HG03064 (cell line): ENCODE data around the gene DDX46.

Source experiments
- ATAC-seq: cut with Tn5 transposase; IDR thresholded peaks from one replicate; pipeline ENCODE4 v1.9.1; 2021; ENCODE audit warnings: low read depth; ENCODE audit not compliant: unreplicated experiment

The DDX46 gene

DNA sequence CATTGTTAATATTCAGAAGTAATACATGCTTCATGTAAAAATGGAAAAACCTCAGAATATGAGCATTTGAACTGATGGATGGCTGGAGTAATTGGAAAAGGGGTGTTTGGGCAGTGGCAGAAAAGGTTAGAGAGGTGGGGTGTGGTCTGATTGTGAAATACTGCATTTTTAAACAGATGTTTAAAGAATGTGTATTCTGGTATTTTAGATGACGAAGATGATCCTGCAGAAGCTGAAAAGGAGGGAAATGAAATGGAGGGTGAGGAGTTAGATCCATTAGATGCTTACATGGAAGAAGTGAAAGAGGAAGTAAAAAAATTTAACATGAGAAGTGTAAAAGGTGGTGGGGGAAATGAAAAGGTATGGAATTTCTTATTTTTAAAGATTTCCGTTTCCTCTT, 18.8 kb downstream of the DDX46 start:
- ATAC-seq, result no peak

- ATAC-seq, result no peak
These were observed 25.8 kb downstream of the DDX46 start for GRCh38 chr5:134784241-134784920.

GRCh38 chr5:134784946-134785620, 26.5 kb downstream of the DDX46 start:
- no peak for ATAC-seq

DNA sequence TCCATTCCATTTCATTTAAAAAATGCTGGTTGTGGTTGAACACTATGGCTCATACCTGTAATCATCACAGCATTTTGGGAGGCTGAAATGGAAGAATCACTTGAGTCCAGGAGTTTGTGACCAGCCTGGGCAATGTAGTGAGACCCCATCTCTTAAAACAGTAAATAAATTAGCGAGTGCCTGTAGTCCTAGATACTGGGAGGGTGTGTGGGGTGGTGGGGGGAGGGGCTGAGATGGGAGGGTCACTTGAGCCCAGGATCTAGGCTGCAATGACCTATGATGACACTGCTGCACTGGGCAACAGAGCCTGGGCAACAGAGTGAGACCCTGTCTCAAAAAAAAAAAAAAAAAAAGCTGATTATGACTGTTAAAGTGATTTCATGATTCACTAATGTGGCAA, 29.1 kb downstream of the DDX46 start:
- no peak for ATAC-seq

GRCh38 chr5:134791580-134791979, 33.0 kb downstream of the DDX46 start:
- ATAC-seq, result no peak

- no peak for ATAC-seq
These were observed 33.7 kb downstream of the DDX46 start for GRCh38 chr5:134792286-134792685.

DNA sequence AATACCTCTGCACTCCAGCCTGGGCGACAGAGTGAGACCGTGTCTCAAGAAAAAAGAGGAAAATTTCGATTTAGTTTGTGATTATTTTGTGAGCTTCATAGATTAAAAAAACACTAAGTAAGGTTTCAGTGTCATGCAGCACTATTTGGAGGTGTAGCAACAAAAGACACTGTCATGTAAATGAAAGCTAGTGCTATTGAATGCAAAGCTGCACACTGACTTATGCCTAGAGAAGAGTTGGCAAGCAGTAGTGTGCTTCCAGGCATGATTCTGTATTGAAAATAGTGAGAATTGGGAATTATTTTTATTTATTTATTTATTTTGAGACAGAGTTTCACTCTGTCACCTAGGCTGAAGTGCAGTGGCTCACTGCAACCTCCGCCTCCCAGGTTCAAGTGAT, 34.5 kb downstream of the DDX46 start:
- no peak for ATAC-seq

GRCh38 chr5:134794082-134794481, 35.5 kb downstream of the DDX46 start:
- ATAC-seq, result no peak

DNA sequence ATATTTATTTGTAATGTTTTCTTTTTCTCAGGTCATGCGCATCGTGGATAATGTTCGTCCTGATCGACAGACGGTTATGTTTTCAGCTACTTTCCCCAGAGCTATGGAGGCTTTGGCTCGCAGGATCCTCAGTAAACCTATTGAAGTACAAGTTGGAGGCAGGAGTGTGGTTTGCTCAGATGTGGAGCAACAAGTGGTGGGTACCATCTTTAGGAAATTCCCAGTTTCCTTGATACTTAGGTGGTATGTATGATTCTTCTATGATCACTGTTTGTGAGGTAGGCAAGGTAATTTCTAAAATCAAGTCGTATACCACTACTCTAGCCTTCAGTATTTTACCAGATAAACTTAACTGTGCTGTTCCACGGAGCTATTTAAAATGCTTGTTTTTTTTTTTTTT, 36.2 kb downstream of the DDX46 start:
- no peak for ATAC-seq

- no peak for ATAC-seq
These were observed 39.9 kb downstream of the DDX46 start for GRCh38 chr5:134798468-134798867.

GRCh38 chr5:134803821-134804220, 45.2 kb downstream of the DDX46 start:
- no peak for ATAC-seq

GRCh38 chr5:134813407-134813806, 54.8 kb downstream of the DDX46 start:
- no peak for ATAC-seq

DNA sequence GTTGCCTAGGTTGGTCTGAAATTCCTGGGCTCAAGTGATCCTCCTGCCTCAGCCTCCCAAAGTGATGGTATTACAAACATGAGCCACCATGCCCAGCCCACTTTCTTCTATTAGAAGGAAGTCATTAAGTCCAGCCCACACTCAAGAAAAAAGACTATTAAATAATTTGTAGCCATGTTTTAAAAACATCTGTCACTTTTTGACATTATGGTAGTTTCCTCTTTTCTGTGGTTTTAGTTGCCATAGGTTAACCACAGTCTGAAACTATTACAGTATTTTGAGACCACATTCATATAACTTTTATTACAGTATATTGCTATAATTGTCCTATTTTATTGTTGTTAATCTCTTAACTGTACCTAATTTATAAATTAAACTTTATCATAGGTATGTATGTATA, 55.2 kb downstream of the DDX46 start:
- no peak for ATAC-seq

GRCh38 chr5:134817006-134817405, 58.4 kb downstream of the DDX46 start:
- ATAC-seq, result no peak

DNA sequence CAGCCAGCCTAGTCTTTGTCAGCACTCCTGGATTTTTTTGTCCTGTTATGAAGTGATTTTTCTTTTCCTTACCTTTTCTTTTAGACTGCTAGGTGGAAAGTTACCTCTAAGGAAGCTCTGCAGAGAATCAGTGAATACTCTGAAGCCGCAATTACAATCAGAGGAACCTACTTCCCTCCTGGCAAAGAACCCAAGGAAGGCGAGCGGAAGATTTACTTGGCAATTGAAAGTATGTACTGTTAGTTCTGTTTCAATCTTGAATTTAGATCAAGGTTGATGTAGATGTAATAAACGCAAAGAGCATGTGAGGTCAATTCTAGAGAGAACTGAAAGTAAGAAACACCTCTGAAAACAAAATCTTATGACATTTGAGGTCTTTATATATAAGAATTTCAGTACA, 60.2 kb downstream of the DDX46 start:
- ATAC-seq, result no peak

DNA sequence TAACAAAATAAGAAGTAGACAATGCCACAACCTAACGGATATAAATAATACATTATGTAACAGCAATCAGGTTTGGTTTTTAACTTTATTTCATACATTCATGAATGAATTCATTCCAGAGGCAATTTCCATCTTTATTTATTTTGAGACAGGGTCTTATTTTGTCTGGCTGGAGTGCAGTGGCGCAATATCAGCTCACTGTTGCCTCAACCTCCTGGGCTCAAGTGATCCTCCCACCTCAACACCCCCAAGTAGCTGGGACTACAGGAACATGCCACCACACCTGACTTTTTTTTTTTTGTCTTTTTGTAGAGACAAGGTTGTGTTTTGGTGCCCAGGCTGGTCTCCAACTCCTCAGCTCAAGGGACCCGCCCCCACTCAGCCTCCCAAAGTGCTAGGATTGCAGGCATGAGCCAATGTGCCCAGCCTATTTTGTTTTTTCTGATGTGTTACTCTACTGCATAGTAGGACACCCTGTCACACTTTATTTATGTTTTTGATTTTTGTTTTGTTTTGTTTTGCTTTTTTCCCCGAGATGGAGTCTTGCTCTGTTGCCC, 60.9 kb downstream of the DDX46 start:
- ATAC-seq, result no peak

GRCh38 chr5:134821841-134822240, 63.3 kb downstream of the DDX46 start:
- no peak for ATAC-seq

GRCh38 chr5:134824681-134825080, 66.1 kb downstream of the DDX46 start:
- ATAC-seq, result no peak

DNA sequence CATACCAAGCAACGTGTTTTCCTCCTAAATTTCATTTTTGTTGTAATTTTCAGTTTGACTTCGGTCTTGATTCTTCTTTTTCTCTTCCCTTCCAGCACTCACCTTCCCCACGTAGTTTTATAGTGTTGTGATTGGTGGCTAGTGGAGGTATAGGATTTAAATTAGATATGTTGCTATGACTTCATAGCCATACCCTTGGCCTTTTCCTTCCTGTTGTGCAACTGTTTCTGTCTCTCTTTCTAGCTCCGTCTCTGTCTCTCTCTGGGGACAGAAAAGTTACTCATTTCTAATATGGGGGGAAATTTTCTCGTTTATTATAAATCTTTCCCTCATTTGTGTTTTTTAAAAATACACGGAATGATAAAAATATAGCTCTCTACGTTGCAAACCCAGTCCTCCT, 66.6 kb downstream of the DDX46 start:
- no peak for ATAC-seq

GRCh38 chr5:134833340-134834032, 74.9 kb downstream of the DDX46 start:
- no peak for ATAC-seq

DNA sequence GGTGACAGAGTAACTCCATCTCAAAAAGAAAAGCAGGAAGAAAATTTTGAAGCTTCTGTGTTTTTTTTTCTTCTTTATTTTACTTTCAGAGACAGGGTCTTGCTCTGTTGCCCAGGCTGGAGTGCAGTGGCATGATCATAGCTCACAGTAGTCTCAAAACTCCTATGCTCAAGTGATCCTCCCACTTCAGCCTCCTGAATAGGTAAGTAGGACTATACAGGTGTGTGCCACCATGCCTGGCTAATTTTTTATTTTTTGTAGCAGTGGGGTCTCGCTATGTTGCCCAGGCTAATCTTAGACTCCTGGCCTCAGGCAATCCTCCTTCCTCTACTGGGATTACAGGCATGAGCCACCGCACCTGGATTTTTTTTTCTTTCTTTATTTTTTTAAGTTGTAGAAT, 77.0 kb downstream of the DDX46 start:
- ATAC-seq, result no peak
